HG02571 (cell line): ENCODE measurements around the gene MTMR8.
"Not testable (repeated sequence)": the region's sequence is repeated elsewhere in the genome, so short reads cannot be mapped to it uniquely, and the experiment has no call there.

Experiments used
- ATAC-seq: cut with Tn5 transposase; IDR thresholded peaks from one replicate; pipeline ENCODE4 v1.9.1; 2021; ENCODE audit warnings: mild to moderate bottlenecking, moderate library complexity; ENCODE audit not compliant: unreplicated experiment

MTMR8 gene

GRCh38 chrX:64394874-64395567, at the start of gene MTMR8:
TSS of gene MTMR8 (minus strand) at chrX:64395452. CDS start at chrX:64395363, 89 bp downstream.
- ATAC-seq = peak; percentile 96

- ATAC-seq = no peak
Observed at GRCh38 chrX:64439551-64439950, 44.3 kb upstream of the MTMR8 start.

- ATAC-seq = no peak
Observed at GRCh38 chrX:64437665-64438064, 42.4 kb upstream of the MTMR8 start.

GRCh38 chrX:64437218-64437617, 42.0 kb upstream of the MTMR8 start:
- no peak for ATAC-seq

- ATAC-seq = no peak
Observed at GRCh38 chrX:64428371-64428770, 33.1 kb upstream of the MTMR8 start.

- peak; percentile 84 for ATAC-seq
Observed at GRCh38 chrX:64427787-64428186, 32.5 kb upstream of the MTMR8 start.

GRCh38 chrX:64427281-64427680, 32.0 kb upstream of the MTMR8 start:
- no peak for ATAC-seq

GRCh38 chrX:64409730-64410129, 14.5 kb upstream of the MTMR8 start:
- not testable (repeated sequence) for ATAC-seq

GRCh38 chrX:64398088-64398487, 2.8 kb upstream of the MTMR8 start:
- no peak for ATAC-seq

GRCh38 chrX:64395568-64395929, 297 bp upstream of the MTMR8 start:
- ATAC-seq = peak; percentile 25

GRCh38 chrX:64394059-64394873, 986 bp downstream of the MTMR8 start:
- ATAC-seq = no peak

- ATAC-seq = no peak
Observed at GRCh38 chrX:64389489-64389888, 5.8 kb downstream of the MTMR8 start.

GRCh38 chrX:64380789-64381188, 14.5 kb downstream of the MTMR8 start:
- ATAC-seq = not testable (repeated sequence)

GRCh38 chrX:64379924-64380323, 15.3 kb downstream of the MTMR8 start:
- no peak for ATAC-seq

GRCh38 chrX:64377753-64378152, 17.5 kb downstream of the MTMR8 start:
- no peak for ATAC-seq

GRCh38 chrX:64352081-64352480, 43.2 kb downstream of the MTMR8 start:
- no peak for ATAC-seq

- ATAC-seq = no peak
Observed at GRCh38 chrX:64350521-64350920, 44.7 kb downstream of the MTMR8 start.

GRCh38 chrX:64350047-64350446, 45.2 kb downstream of the MTMR8 start:
- no peak for ATAC-seq

- ATAC-seq = no peak
Observed at GRCh38 chrX:64342811-64343210, 52.4 kb downstream of the MTMR8 start.

- ATAC-seq = no peak
Observed at GRCh38 chrX:64338296-64338695, 57.0 kb downstream of the MTMR8 start.

- ATAC-seq = no peak
Observed at GRCh38 chrX:64334467-64334866, 60.8 kb downstream of the MTMR8 start.

GRCh38 chrX:64330284-64330683, 65.0 kb downstream of the MTMR8 start:
- ATAC-seq = no peak
